SIG-M5 treated with dmso at 0.1 percent for 504 hours (cell line): ENCODE results near the gene KDM7A.
"Not testable (repeated sequence)": the region's sequence is repeated elsewhere in the genome, so short reads cannot be mapped to it uniquely, and the experiment has no call there.

Experiments
- DNase-seq: peaks from one replicate; lab custom pipeline; 2025; ENCODE audit not compliant: unreplicated experiment; lab: John Stamatoyannopoulos, UW

Gene KDM7A

GRCh38 chr7:140160308-140160707 is 16.5 kb downstream of the KDM7A start:
- DNase-seq, result no peak

DNA sequence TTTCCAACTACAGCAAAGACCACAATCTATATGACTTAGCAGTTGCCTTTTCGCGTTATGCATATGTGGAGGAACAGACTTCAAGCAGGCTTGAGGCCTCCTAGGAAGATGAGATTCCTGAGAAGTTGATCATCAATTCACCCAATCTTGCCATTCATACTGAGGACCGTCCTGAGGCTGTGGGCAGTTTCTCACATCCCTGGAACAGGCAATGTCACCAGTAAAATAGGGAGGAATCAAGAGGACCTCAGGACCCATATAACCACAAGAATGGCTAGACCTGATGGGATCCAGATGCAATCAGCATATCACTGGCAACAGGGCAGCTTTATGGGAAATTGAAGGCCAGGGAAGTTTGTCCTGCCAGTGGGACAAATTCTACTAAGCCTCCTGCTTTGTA is 17.3 kb downstream of the KDM7A start:
- DNase-seq, result no peak

DNA sequence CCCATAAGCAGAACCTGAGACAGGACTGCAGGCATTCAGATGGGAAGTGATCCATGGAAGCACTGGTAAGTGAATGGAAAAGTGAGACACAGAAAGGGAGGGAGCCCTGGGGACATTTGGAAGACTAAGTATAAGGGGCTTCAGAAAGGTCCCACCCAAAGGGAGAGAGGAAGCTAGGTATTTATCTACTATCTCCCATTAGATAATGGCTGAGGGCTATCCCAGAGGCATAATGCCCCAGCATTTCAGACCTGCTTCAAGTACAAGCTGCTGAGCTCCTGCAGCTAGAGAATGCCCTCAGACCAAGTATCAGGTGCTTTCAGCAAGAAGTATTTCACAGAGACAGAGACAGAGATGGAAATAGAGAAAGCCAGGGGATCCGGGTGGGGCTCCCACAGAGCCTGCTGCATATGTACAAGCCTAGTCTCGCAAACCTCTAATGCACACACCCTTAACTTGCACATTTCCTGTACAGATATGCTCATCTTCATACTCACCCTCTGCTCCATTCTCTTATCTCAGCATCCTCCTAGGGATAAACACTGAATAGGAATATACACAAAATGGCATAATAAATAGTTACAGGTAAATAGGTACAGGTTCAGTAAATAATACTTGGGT is 20.2 kb downstream of the KDM7A start:
- DNase-seq, result no peak

DNA sequence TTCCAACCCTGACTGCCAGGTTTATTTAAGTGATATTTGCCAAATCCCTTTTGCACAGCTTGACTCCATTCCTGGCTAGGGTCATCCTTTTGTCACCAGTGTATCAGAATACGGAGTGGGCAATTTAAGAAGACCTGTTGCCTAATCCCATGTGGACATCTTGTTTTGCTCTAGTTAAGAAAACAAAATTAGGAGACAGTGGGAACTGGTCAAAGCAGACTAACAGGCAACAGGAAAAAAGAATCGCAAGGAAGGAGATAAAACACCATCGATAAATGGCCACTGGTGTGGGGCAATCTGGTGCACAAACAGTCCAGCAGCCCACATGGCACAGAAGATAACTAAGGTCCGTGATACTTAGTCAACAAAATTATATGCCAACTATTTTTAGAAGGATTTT is 21.4 kb downstream of the KDM7A start:
- DNase-seq, result no peak

DNA sequence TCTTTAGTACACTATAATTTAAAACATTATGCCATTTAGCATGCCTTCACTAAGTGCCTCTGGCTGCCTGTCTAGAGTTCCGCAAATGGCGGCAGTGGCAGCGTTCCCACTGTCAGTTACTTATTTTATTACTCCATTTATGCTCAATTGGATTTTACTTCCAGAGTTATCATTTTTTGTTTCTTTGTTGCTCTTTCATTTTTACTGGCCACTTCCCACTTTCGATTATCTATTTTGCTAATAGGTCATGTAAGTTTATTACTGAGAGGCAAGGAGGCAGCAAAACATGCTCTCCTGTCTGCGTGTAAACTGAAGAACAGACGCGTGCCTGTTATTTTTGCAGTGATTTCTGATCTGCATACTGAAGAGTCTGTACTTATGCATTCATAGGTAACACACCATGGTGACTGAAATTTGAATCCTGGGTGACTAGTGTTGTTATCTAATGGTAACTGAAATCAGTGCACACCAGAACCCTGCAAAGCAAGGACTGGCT is 23.1 kb downstream of the KDM7A start:
- DNase-seq, result no peak

GRCh38 chr7:140146574-140146973 is 30.2 kb downstream of the KDM7A start:
- no peak for DNase-seq

GRCh38 chr7:140145709-140146108 is 31.1 kb downstream of the KDM7A start:
- no peak for DNase-seq

- DNase-seq, result no peak
Measured at GRCh38 chr7:140144821-140145220, 32.0 kb downstream of the KDM7A start.

DNA sequence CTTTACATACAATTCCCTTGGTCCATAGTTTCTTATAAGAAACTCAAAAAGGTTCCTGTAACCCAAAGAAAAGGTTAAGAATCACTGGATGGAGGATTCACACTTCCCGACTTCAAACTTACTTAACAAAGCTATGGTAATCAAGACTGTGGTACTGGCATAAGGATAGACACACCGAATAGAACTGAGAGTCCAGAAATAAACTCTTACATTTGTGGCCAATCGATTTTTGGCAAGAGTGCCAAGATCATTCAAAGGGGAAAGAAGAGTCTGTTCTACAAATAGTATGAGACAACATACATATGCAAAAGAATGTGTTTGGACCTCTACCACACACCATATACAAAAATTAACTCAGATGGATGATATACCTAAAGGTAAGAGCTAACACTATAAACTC is 32.8 kb downstream of the KDM7A start:
- DNase-seq, result no peak

DNA sequence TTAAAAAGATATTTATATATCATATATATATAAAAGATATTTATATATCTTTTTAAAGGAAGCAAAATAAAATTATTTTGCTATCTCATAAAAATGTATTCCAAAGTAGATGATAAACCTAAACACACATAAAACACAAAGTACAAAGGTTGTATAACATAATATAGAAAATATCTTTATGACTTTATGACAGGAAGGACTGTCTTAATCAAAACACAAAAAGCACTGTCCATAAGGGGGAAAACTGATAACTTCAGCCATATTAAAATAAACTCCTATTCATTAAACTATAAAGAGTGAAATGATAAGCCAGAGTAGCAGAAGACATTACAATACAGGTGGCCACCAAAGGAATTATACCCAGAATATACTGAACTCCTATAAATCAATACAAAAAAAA is 34.8 kb downstream of the KDM7A start:
- DNase-seq, result no peak

DNA sequence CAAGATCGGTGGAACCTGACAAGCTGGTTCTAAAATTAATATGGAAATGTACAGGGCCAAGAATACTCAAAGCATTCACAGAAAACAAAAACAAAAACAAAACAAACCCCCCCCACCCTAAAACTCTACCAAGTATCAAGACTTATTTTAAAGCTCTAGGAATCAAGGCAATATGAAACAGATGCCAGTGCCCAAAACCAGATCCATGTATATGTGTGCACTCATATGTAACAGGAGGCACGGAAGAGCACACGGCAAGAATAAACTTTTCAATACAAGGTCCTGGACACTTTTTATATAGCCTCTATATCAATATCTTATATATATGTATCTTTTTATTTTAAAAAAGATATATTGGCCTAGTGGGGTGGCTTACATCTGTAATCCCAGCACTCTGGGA is 35.5 kb downstream of the KDM7A start:
- no peak for DNase-seq

DNA sequence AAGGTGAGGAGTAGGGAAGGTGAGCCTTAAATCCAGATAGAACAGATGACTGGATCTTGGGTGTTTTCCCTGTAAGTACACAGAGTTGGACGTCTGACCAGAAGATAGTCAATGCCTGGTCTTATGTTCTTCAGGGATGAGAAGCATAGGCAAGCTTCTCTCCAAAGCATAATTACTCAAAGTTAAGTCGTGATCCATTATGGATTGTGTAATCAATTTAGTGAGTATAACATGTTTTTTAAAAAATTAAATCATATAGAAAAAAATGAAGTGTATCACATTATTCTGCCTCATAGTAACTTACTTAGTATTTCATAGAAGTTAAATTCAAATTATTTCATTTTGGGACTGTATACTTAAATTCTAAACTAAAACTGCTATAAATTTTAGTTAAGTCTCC is 39.7 kb downstream of the KDM7A start:
- DNase-seq, result no peak

DNA sequence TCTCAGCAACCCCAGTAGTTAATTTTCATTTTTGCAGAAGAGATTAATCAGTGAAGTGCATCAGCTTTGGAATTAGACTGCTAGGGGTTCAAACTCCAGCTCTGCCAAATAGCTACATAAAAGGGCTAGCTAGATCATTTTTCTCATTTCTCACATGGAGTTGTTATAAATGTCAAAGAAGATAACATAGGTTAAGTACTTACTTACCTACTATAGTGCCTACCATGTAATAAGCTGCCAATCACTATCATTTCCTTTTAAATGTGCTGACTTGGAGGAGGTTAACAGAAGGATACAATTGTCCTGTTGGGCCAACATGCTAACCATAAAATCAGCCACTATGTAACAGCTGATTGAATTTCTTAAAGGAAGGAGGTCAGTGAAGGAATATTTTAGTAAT is 40.7 kb downstream of the KDM7A start:
- DNase-seq, result no peak

DNA sequence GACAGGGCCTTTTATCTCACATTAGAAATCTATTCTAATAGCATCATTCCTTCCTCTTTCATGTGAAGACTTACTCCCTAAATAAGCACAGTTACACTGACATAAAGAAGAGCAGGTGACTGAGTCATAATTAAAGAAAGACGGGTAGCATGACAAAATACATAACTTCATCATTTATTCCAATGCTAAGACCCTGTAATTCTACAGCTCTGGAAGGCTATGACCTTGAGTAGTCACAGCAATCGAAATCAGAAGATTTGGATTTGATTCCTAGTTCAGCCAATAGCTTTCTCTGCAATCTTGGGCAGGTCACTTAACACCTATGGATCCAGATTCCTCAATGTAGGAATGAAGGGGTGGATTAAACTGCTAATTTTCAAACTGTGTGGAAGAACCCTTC is 42.7 kb downstream of the KDM7A start:
- no peak for DNase-seq

DNA sequence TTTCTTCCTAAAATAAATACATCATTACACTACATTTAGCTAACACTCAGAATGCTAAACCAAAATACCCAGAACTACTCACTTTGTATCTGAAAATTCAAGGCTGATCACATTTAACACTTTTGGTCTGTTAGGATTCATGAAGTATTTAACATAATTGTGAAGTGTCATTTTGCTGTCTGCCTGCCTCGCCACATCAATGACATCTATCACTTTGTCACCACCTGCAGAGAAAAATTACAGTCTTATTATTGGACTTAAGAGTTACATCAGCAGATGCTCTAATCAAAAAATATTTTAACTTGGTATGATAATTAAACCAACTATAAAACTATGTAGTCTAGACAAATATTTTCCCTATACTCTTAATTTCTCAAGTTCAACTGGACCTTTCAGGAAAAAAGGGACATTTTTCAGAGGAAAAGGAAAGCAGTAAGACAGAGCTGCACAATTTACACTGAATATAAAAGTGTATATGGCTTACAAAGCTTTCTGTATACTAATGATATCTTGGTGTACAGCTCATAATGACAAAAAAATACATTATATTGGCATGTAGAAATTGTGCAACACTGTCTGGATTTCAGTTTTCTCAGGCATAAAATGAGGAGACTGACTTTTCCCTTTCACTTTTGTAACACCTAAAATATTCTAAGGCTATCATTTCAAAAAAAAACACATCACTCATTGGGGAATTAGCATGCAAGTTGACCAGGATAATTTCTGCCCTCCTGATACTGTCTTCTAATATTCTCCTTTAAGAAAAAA is 49.2 kb downstream of the KDM7A start:
- DNase-seq, result no peak

DNA sequence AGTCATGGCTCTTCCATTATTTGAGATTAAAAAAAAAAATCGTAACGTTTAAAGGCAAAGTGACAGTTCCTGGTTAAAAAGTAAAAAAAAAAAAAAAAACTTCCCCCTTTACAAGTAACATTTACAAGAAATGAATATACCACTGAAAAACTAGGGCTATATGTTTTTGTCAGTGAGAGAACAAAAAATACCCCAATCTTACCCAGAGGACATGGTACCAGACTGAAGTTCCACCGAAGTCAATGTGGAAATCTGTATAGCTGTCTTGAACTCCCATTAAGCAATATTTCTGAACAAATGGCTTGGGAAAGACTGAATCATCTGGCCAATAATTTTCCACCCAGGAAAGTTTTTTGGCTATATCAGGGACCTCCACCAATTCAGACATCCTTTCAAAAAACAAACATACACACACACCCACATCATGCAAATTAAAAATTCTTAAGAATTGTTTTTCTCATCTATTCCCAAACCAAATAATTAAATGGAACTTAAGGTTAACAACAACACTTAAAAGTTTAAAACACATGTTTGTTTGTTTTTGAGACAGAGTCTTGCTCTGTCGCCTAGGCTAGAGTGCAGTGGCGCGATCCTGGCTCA is 50.2 kb downstream of the KDM7A start:
- DNase-seq, result no peak

GRCh38 chr7:140122965-140123364 is 53.8 kb downstream of the KDM7A start:
- no peak for DNase-seq

DNA sequence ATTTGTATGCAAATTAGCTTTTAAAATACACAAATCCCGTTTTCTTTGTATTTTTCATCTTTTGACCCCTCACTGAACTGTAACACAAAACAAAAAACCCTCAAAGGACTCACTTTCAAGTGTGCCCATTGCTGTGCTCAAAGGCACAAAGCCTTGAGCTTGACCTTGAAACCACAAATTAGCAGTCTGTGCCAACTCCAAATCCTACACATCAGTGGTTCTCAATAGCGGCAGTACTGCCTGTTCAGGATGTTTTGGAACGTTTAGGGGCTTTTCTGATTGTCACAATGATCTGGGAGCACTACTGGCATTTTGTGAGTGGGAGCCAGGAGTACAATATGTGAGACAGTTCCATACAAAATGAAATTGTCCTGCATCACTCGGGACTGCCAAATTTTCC is 55.5 kb downstream of the KDM7A start:
- no peak for DNase-seq

GRCh38 chr7:140114817-140115216 is 62.0 kb downstream of the KDM7A start:
- not testable (repeated sequence) for DNase-seq

DNA sequence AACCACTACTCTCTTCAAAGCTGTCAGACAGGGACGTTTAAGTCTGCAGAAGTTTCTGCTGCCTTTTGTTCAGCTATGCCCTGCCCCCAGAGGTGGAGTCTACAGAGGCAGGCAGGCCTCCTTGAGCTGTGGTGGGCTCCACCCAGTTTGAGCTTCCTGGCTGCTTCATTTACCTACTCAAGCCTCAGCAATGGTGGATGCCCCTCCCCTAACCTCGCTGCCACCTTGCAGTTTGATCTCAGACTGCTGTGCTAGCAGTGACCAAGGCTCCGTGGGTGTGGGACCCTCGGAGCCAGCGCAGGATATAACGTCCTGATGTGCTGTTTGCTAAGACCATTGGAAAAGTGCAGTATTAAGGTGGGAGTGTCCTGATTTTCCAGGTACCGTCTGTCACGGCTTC is 68.0 kb downstream of the KDM7A start:
- not testable (repeated sequence) for DNase-seq

- no peak for DNase-seq
Measured at GRCh38 chr7:140096459-140096858, 80.3 kb downstream of the KDM7A start.

- DNase-seq, result no peak
Measured at GRCh38 chr7:140093375-140093774, 83.4 kb downstream of the KDM7A start.
